Psoas muscle (tissue), 8 donors: Measurements from ENCODE around the gene EIF2S3. TPM values are rescaled to one million over a fixed set of nuclear protein-coding genes. Genes with fewer than 3 reads are reported as not detected.

Experiments
- ATAC-seq, 4 donors: fragments of 200-7000 bp; cut with Tn5 transposase; one replicate each; pipeline ENCODE4 v1.9.1; 2020; ENCODE audit warnings: moderate library complexity in 3 of 4, mild to moderate bottlenecking in 2 of 4
- DNase-seq, 2 donors: peaks; one replicate each; pipeline ENCODE4 v3.0.0-alpha.2; 2020
- H3K27ac ChIP-seq: fragments of 200-600 bp; one replicate; pipeline ENCODE4 v1.8.0; 2022
- H3K27me3 ChIP-seq, 3 donors: fragments of 200-600 bp in 1 of 3; one replicate each; pipeline versions ENCODE4 v1.6.1 to v1.8.0; 2013 to 2022; ENCODE audit warnings: low read length in 2 of 3, mild to moderate bottlenecking in 2 of 3, moderate library complexity in 1 of 3; ENCODE audit not compliant: insufficient read depth in 3 of 3
- H3K36me3 ChIP-seq, 2 donors: fragments of 200-600 bp in 1 of 2; one replicate each; pipeline versions ENCODE4 v1.6.1 to v1.8.0; 2013 to 2022; ENCODE audit warnings: low read depth in 1 of 2, mild to moderate bottlenecking in 1 of 2, moderate library complexity in 1 of 2; ENCODE audit not compliant: insufficient read depth in 1 of 2
- H3K4me1 ChIP-seq: fragments of 200-600 bp; one replicate; pipeline ENCODE4 v1.8.0; 2022
- H3K4me3 ChIP-seq: fragments of 200-600 bp; one replicate; pipeline ENCODE4 v1.8.0; 2022; ENCODE audit warnings: mild to moderate bottlenecking
- H3K9me3 ChIP-seq: fragments of 200-600 bp; one replicate; pipeline ENCODE4 v1.8.0; 2022
- CTCF ChIP-seq: fragments of 200-600 bp; IDR thresholded peaks from one replicate; pipeline ENCODE4 v1.8.0; 2022; ENCODE audit warnings: antibody characterized with exemption
- WGBS, 3 donors: extraction: QIAGEN DNeasy Blood & Tissue Kit; methylation state at CpG; one replicate each; pipeline versions ENCODE4 v1.1.6 to v1.1.7; 2013; 5-methylcytosine and 5-hydroxymethylcytosine counted together
- intact Hi-C, 2 donors: fragments of 100-400 bp; cut with DNase I; formaldehyde crosslinking; loops; one replicate each; pipeline versions ENCODE4 v1.11.0 to v1.14.2; 2022
- polyA plus RNA-seq, 3 donors: library from polyadenylated mRNA; stranded (reverse); fragments of 200-250 nt; gene quantifications; one replicate each; pipeline ENCODE4 v1.2.3, GENCODE V29; 2013
- total RNA-seq, 4 donors: library from RNA; stranded (reverse); fragmentation: NEBNext Ultra II Directional in 2 of 4; extraction: Animal tissue kit (Norgen Biotek cat#: 25700) in 2 of 4; gene quantifications; one replicate each; pipeline versions ENCODE4 v1.2.1 to v1.2.4, GENCODE V29; 2021 to 2023
- donor health status: healthy with polysubstance abuse.
- donor health status: DM: no; HTN: no; CAD: no; lungs with moderate emphysema.
- donor health status: Bipolar disorder and iron deficiency.
- donor health status: healthy.
- donor health status: DM: yes; HTN: yes; CAD: no.
- donor health status: DM: no; HTN: no; CAD: no.
- donor health status: DM: no; HTN: no; CAD: no.
- donor health status: DM: yes; HTN: yes; CAD: no.

Gene EIF2S3
- total and polyA plus RNA-seq, 7 donors, result 56.1 to 130 (median 96.6) TPM

GRCh38 chrX:24099394-24099793 lies 44.6 kb downstream of the EIF2S3 start:
- Histone ChIP-seq H3K4me1 (no peaks in the 10 kb centered on the region), H3K9me3 (no peaks in the 10 kb centered on the region), H3K36me3 (peaks cover 0 to 6% of the 10 kb centered on the region in 2 donors), H3K27ac (no peak overlapping the region), H3K27me3 (no peaks in the 10 kb centered on the region), H3K4me3 (no peak overlapping the region)
- TF ChIP-seq CTCF, result no peak
- intact Hi-C loops, result no loop called here
- ATAC-seq (no peak), DNase-seq (no peak)
- 65 to 82% (median 80%) methylated on average over 6 of the region's 6 CpGs for WGBS, 3 donors

GRCh38 chrX:24100713-24101112 lies 46.0 kb downstream of the EIF2S3 start:
- peaks cover 0 to 6% of the 10 kb centered on the region in 2 donors for H3K36me3 ChIP-seq
- intact Hi-C loops, result no loop called here
- ATAC-seq (no peak), DNase-seq (no peak)
- H3K9me3 ChIP-seq, result no peaks in the 10 kb centered on the region
- H3K4me3 ChIP-seq, result no peak overlapping the region
- TF ChIP-seq CTCF, result no peak
- 51 to 68% (median 55%) methylated on average over 2 of the region's 2 CpGs for WGBS, 3 donors
- H3K27ac ChIP-seq, result no peak overlapping the region
- H3K27me3 ChIP-seq, result no peaks in the 10 kb centered on the region
- no peaks in the 10 kb centered on the region for H3K4me1 ChIP-seq

DNA sequence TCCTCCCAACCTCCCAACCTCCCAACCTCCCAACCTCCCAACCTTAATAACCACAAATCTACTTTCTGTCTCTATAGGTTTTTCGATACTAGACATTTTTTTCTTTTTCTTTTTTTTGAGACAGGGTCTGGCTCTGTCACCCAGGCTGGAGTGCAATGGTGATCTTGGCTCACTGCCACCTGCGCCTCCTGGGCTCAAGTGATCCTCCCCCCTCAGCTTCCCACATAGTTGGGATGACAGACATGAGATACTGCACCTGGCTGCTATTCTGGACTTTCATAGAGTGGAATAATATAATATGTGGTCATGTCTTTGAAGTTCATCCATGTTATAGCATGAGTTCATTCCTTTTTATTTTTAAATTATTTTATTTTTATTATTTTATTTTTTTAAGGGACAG lies 55.3 kb downstream of the EIF2S3 start:
- Histone ChIP-seq H3K36me3 (no peaks in the 10 kb centered on the region), H3K27ac (no peak overlapping the region), H3K27me3 (no peaks in the 10 kb centered on the region), H3K4me3 (no peak overlapping the region), H3K9me3 (no peaks in the 10 kb centered on the region), H3K4me1 (no peaks in the 10 kb centered on the region)
- intact Hi-C loops, result no loop called here
- 35 to 58% (median 51%) methylated on average over 2 of the region's 2 CpGs for WGBS, 3 donors
- no peak for ATAC-seq
- DNase-seq, result no peak
- TF ChIP-seq CTCF, result no peak

GRCh38 chrX:24113181-24113580 lies 58.4 kb downstream of the EIF2S3 start:
- H3K4me1 ChIP-seq, result peaks cover 12% of the 10 kb centered on the region
- H3K27me3 ChIP-seq, result no peaks in the 10 kb centered on the region
- TF ChIP-seq CTCF, result no peak
- intact Hi-C loops, result no loop called here
- no peaks in the 10 kb centered on the region for H3K9me3 ChIP-seq
- no peak for DNase-seq
- H3K36me3 ChIP-seq, result no peaks in the 10 kb centered on the region
- H3K27ac ChIP-seq, result no peak overlapping the region
- WGBS, 3 donors, result 93 to 98% (median 97%) methylated on average over 2 of the region's 2 CpGs
- no peak for ATAC-seq
- H3K4me3 ChIP-seq, result no peak overlapping the region

GRCh38 chrX:24117258-24117657 lies 62.5 kb downstream of the EIF2S3 start:
- peak; percentile 58 to 86 (median 82) for ATAC-seq
- TF ChIP-seq CTCF, result no peak
- no peaks in the 10 kb centered on the region for H3K9me3 ChIP-seq
- 12 to 22% (median 22%) methylated on average over 3 of the region's 3 CpGs for WGBS, 3 donors
- H3K27me3 ChIP-seq, result no peaks in the 10 kb centered on the region
- intact Hi-C loops, result no loop called here
- no peak for DNase-seq
- peak overlapping the region; percentile 29 for H3K4me3 ChIP-seq
- peak overlapping the region; percentile 71 for H3K27ac ChIP-seq
- H3K36me3 ChIP-seq, result no peaks in the 10 kb centered on the region
- peaks cover 12% of the 10 kb centered on the region for H3K4me1 ChIP-seq
